GM18868 (cell line): ENCODE results near the gene ZNF160.

Experiments
- ATAC-seq: cut with Tn5 transposase; IDR thresholded peaks from one replicate; pipeline ENCODE4 v1.9.1; 2021; ENCODE audit warnings: mild to moderate bottlenecking, moderate library complexity; ENCODE audit not compliant: unreplicated experiment

The ZNF160 gene

DNA sequence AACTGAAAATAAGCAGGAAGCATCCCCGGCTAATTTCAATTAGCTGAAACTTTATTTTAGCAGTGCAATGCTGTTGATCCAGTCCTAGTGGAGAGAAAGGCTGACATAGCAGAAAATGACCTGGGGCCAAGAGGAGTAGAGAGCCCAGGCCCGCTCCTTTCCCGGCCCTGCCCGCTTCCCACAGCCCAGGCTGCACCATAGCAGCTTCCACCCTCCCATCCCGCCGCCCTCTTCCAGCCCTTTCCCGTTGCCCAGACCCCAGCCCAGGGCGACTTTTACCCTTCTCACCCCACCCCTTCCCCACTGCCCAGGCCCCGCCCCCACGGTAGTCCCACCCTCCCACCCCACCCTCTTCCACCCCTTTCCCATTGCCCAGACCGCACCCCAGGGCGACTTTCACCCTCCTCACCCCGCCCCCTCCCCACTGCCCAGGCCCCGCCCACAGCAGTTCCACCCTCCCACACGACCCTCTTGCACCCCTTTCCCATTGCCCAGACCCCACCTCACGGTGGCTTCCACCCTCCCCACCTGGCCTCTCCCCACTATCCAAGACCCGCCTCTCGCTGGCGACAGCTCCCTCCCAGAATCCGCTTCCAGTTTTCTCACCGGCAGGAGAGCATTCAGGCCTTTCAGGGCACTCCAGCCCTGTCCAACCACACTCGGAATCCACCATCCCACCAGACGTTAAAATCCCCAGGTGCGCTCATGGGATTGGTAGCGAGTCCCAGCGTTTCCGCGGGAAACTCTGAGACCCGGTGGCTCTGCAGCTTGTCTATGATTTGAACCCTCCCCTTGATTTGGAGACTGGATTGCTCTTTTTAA lies 8.3 kb downstream of the ZNF160 start:
- no peak for ATAC-seq

DNA sequence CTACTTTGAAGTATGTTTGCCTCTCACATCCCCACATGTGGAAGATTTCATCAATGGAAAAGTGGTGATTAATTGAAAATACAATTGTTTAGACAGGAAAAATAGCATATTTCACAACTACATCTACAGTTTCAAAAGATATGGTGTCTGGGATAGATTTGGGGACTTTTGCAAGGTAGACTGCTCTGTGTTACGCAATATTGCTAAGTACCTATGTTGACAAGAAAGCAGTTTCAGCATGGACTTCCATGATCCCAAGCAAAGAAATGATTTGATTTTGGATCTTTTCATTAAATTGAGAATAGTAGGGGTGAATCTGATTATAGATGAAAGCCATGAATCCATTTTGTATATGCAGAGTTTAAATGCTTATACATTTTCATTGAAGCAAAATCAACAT lies 10.5 kb downstream of the ZNF160 start:
- no peak for ATAC-seq

GRCh38 chr19:53091413-53092254 lies 11.6 kb downstream of the ZNF160 start:
- no peak for ATAC-seq

DNA sequence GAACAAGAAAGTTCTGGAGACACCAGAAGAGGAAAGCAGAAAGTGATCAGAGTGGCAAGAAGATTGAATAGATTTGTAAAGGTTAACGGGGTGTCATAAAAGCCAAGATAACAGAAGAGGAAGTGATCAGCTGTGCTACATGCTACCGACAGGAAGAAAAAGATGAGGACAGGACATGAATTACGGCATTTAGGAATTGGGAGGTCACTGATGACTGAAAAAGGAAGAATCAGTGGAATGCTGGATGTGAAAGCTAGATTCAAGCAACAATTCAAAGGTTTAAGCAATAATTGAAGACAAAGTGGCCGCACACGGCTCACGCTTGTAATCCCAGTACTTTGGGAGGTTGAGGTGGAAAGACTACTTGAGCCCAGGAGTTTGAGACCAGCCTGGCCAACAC lies 15.1 kb downstream of the ZNF160 start:
- ATAC-seq = no peak

DNA sequence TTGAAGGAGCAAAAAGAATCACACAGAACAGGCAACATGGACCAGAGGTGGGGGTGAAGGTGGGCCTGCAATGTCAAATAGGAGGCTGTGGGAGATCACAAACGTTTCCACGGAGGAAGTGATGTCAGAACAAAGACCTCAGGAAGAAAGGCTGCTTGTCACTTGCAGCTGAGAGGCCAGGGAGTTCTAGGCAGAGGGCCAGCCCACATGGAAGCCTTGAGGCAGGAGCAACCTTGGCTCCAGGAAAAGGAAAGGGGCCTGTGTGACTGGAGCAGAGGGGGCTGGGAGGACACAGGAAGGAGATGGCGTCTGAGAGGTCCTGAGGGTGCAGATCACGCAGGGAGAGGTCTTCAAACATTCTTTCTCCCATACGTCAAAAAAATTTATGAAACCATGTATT lies 16.3 kb downstream of the ZNF160 start:
- ATAC-seq = no peak

DNA sequence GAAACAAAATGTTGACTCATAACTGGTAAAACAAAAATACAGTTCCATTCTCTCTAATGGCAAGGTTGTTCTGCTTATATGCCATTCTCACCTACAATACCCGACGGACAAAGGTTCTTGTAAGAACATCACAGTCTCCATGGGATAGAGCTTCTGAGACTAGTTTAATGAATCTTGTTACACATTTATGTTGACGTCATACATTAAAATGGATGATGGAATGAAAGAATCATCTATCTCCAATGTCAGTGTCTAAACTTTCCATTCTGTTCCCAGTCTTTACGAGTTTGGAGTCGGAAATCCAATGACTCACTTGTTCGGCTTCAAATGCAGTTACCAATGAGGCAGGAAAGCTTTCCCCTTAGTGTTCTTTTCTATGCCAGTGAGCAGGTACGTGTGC lies 17.7 kb downstream of the ZNF160 start:
- no peak for ATAC-seq

GRCh38 chr19:53082929-53083328 lies 20.3 kb downstream of the ZNF160 start:
- ATAC-seq = no peak

DNA sequence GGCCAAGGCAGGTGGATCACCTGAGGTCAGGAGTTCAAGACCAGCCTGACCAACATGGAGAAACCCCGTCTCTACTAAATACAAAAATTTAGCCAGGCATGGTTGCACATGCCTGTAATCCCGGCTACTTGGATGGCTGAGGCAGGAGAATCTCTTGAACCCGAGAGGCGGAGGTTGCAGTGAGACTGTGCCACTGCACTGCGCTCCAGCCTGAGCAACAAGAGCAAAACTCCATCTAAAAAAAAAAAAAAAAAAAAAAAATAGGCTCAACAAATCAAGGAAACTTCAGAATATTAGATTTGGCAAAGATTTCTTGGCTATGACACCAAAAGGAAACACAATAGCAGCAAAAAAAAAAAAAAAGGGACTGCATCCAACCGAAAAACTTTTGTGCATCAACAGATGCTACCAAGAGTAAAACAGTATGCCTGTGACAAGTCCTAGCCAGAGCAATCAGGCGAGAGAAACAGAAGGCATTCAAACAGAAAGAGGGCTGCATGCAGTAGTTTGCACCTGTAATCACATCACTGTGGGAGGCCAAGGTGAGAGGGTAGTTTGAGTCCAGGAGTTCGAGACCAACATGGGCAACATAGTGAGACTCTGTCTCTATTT lies 23.8 kb downstream of the ZNF160 start:
- no peak for ATAC-seq

DNA sequence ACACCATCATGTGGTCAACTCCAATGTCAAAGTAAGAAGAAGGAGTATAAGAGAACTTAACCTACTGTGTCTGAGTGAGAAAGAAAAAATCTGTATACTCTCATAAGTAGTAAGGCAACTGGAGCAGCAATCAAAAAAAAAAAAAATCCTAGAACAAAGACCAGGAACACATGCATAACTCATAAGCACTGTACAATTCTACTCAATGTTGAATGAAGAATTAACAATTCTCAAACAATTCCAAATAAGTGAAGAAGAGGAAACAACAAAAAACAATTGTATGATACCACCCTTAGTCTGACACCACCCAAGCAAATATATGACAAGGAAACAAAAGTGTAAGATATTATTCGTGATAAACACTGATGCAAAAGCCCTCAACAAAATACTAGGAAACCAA lies 24.6 kb downstream of the ZNF160 start:
- ATAC-seq = no peak

- no peak for ATAC-seq
These were observed 26.2 kb downstream of the ZNF160 start for GRCh38 chr19:53076984-53077383.

GRCh38 chr19:53068834-53069233 lies 34.4 kb downstream of the ZNF160 start:
- no peak for ATAC-seq

GRCh38 chr19:53068199-53068598 lies 35.0 kb downstream of the ZNF160 start:
- ATAC-seq = no peak

- no peak for ATAC-seq
These were observed 45.2 kb downstream of the ZNF160 start for GRCh38 chr19:53057904-53058580.

- ATAC-seq = no peak
These were observed 48.1 kb downstream of the ZNF160 start for GRCh38 chr19:53055117-53055516.

DNA sequence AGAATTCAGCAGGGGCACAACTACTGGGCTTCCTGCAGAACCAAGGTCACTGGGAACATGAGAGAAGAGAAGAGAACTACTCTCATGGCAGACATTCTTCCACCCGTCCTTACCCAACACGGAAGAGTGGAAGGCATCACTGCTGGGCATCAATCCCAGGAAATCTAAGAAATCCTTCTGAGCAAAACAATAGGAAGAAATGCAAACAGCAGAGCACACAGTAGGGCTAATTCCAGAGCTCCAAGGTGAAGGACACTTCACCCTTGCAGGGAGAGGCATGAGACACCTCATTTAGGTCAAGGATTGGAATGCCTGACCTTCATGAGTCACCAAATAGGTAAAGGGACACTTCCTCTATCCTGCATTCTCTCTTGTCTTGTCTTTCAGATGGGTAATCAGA lies 55.8 kb downstream of the ZNF160 start:
- ATAC-seq = no peak

- no peak for ATAC-seq
These were observed 57.7 kb downstream of the ZNF160 start for GRCh38 chr19:53045536-53045935.

GRCh38 chr19:53041366-53041765 lies 61.9 kb downstream of the ZNF160 start:
- ATAC-seq = no peak

DNA sequence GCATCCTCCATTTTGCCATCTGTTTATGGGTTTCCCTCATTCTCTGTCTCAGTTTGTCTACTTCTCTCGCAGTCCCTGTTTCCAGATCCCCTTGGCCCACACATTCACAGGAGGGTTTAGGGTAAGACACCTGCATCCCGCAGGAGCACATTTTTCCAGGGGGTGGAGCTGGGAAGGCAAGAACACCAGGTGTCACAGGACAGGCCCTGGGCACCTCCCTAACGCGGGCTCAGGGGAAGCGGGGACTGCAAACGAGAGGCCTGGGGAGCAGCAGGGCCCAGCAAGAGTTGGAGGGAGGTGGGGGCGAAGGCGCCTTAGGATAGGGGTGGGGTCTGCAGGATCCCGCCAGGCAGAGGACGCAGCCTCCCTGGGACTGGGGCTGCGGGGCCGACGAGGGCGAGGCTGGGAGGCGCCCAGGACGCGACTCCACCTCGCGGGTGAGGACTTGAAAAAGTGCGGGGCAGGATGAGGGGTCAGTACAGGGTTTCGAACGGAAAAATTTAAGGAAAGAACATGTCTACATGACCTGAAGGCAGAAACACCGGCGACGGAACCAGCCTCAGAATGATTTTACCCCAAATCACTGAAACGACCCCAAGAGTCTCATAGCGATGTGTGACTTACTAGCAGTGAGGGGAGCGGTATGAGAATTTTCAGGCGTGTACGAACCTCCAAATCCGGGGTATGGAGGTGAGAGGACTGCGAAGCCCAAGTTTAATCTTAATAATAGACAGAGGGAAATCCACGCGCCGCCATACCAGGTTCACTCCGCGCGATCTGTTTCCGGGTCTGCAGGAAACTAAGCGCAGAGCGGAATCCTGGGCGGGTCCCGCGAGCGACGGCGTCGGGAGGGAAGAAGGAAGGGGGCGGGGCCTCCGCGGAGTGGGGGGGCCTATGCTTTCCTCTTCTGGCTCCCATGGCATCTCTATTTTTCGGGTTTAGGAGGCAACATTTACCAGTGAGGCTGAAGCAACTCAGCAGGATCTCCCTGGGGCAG lies 65.8 kb downstream of the ZNF160 start:
- ATAC-seq = no peak

DNA sequence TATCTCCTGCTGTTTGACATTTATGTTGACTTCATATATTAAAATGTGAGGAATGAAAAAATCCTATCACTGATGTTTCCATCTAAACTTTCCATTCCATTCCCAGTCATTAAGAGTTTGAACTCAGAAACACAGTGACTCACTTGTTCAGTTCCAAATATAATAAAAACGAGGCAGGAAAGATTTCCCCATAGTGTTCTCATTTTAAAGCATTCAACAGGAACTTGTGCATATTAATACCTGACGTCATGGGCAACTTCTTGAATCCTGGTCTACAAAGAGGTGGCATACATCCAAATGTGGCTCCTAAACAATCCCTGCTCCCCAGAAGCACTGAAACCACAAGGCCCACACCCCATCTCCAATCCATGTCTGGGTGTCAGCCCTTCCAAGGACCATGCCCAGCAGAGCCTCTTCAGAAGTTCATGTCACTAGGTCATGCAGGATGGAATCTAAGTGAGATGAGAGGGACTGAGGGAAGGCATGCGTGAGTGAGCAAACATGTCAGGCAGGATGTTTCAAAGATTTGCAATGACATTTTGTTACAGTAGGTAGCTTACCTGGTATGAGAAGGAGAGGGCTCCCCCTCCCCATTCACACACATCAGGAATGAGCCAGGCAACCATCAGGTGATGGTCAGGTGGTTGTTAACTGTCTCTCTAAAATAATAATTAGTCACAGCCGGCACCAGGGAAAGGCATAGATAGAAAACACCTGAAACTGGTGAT lies 68.1 kb downstream of the ZNF160 start:
- ATAC-seq = no peak
